Stimulated activated CD4-positive, alpha-beta T cell treated with anti-CD3 and anti-CD28 coated beads, Interleukin-1b, Interleukin-23, amount 100 ng/mL, for 4 hours (primary cell): Measurements from ENCODE around the gene UROC1.

ENCODE experiments used
- DNase-seq, 2 donors: peaks; one replicate each; pipeline ENCODE4 v3.0.0-alpha.2; 2020; ENCODE audit warnings: low read depth in 2 of 2

Gene UROC1

GRCh38 chr3:126440709-126440995 lies 76.9 kb downstream of the UROC1 start:
- no peak for DNase-seq

GRCh38 chr3:126439968-126440708 lies 77.4 kb downstream of the UROC1 start:
- DNase-seq: no peak

- DNase-seq: no peak
Observed at GRCh38 chr3:126439346-126439967, 78.1 kb downstream of the UROC1 start.

GRCh38 chr3:126438746-126439145 lies 78.8 kb downstream of the UROC1 start:
- no peak for DNase-seq

GRCh38 chr3:126438186-126438585 lies 79.4 kb downstream of the UROC1 start:
- DNase-seq: no peak

GRCh38 chr3:126436826-126437717 lies 80.5 kb downstream of the UROC1 start:
- no peak for DNase-seq

- DNase-seq: no peak
Observed at GRCh38 chr3:126435456-126436315, 81.9 kb downstream of the UROC1 start.

GRCh38 chr3:126434931-126435411 lies 82.6 kb downstream of the UROC1 start:
- no peak for DNase-seq

GRCh38 chr3:126434264-126434590 lies 83.3 kb downstream of the UROC1 start:
- DNase-seq: no peak

- DNase-seq: no peak
Observed at GRCh38 chr3:126433496-126434263, 83.9 kb downstream of the UROC1 start.

- no peak for DNase-seq
Observed at GRCh38 chr3:126433105-126433430, 84.5 kb downstream of the UROC1 start.

- DNase-seq: no peak
Observed at GRCh38 chr3:126432361-126433104, 85.0 kb downstream of the UROC1 start.
